Body of pancreas (tissue), 4 donors: Measurements from ENCODE around the gene ARID1B. TPM values are rescaled to one million over a fixed set of nuclear protein-coding genes. Genes with fewer than 3 reads are reported as not detected.
A peak's percentile ranks its signal among the peaks of the same experiment; 100 is the strongest.

Source experiments
- ATAC-seq: fragments of 150-250 bp; one replicate; pipeline ENCODE4 v1.9.1; 2016
- DNase-seq, 4 donors: peaks; one replicate each; pipeline ENCODE4 v3.0.0-alpha.2; 2019
- H3K27ac ChIP-seq, 4 donors: fragments of 200-600 bp; sonication (generic); 1 replicate in 3 of 4; 2 replicates in 1 of 4; pipeline versions ENCODE4 v1.5.1 to v1.6.1; 2016 to 2019; ENCODE audit warnings: mild to moderate bottlenecking in 1 of 4, mixed read lengths in 1 of 4, moderate library complexity in 1 of 4
- H3K27me3 ChIP-seq, 2 donors: fragments of 200-600 bp; sonication (generic); one replicate each; pipeline ENCODE4 v1.6.0; 2016; ENCODE audit warnings: mild to moderate bottlenecking in 1 of 2
- H3K36me3 ChIP-seq, 2 donors: fragments of 200-600 bp; sonication (generic); replicated peaks in 1 of 2; 2 replicates each; pipeline ENCODE4 v1.5.1; 2016; ENCODE audit warnings: low read depth in 2 of 2; ENCODE audit not compliant: insufficient read depth in 1 of 2
- H3K4me1 ChIP-seq: fragments of 200-600 bp; sonication (generic); one replicate; pipeline ENCODE4 v1.6.0; 2016
- H3K4me3 ChIP-seq, 2 donors: fragments of 200-600 bp; sonication (generic); 1 replicate in 1 of 2; 2 replicates in 1 of 2; pipeline ENCODE4 v1.5.1; 2016 to 2019
- H3K9me3 ChIP-seq, 3 donors: fragments of 200-600 bp; sonication (generic); 1 replicate in 2 of 3; 2 replicates in 1 of 3; pipeline ENCODE4 v1.5.1; 2016
- POLR2A ChIP-seq, 3 donors: fragments of 450-650 bp; IDR thresholded peaks; one replicate each; pipeline ENCODE4 v1.6.1; 2016; ENCODE audit warnings: antibody characterized with exemption in 3 of 3, mild to moderate bottlenecking in 2 of 3
- WGBS, 2 donors: methylation state at CpG; one replicate each; pipeline ENCODE4 v1.1.5; 2017; 5-methylcytosine and 5-hydroxymethylcytosine counted together
- intact Hi-C: fragments of 100-400 bp; cut with DNase I; formaldehyde crosslinking; loops from one replicate; pipeline ENCODE4 v1.15.1; 2023
- total RNA-seq, 2 donors: library from RNA; depleted of rRNA; stranded (reverse); fragments of >200 nt; gene quantifications; one replicate each; pipeline ENCODE4 v1.1.0, GENCODE V29; 2016
- TF ChIP-seq, protein P1 (sequence below), 7 experiments: fragments of 450-650 bp in 4 of 7; fragments of 200-600 bp in 3 of 7; sonication (generic) in 3 of 7; IDR thresholded peaks; one replicate each; pipeline ENCODE4 v1.5.1; 2016 to 2019; ENCODE audit warnings: antibody characterized with exemption in 7 of 7

Gene ARID1B
- total RNA-seq, 2 donors from 2014 or later: 71.5 to 85.1 TPM

- no peak overlapping the region for H3K27ac ChIP-seq
Observed at GRCh38 chr6:156821707-156822106, 44.5 kb downstream of the ARID1B start.

DNA sequence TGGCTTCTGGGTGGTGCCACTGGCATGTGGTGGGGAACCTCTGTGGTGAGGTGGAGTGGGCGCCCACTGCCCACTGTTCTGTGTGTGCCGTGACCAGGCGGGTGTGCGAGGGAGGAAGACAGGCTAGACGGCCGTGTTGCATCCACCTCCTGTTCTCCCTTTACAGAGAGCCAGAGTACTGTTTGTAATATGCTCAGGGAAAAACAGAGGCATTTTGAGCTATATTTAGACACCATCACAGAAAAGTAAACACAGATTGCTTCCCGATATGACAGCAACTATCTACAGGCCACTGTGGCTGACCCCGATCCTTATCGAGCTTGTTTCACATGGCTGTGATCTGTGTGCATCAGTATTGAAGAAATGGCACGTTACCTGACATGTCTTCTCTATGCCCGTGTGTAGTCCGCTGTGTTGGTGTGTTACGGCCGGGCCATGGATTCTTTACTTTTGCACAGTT is 45.6 kb downstream of the ARID1B start:
- intact Hi-C loops: no loop called here
- WGBS, 2 donors: 40 to 47% methylated on average over 14 of the region's 14 CpGs
- DNase-seq (no peak), ATAC-seq (peak; percentile 19)
- no peak overlapping the region for H3K27ac ChIP-seq
- no peaks in the 10 kb centered on the region for H3K9me3 ChIP-seq
- no peak overlapping the region for H3K4me3 ChIP-seq
- H3K36me3 ChIP-seq: no peaks in the 10 kb centered on the region
- no peaks in the 10 kb centered on the region for H3K27me3 ChIP-seq
- H3K4me1 ChIP-seq: peaks cover 41% of the 10 kb centered on the region
- TF ChIP-seq, protein P1, sequence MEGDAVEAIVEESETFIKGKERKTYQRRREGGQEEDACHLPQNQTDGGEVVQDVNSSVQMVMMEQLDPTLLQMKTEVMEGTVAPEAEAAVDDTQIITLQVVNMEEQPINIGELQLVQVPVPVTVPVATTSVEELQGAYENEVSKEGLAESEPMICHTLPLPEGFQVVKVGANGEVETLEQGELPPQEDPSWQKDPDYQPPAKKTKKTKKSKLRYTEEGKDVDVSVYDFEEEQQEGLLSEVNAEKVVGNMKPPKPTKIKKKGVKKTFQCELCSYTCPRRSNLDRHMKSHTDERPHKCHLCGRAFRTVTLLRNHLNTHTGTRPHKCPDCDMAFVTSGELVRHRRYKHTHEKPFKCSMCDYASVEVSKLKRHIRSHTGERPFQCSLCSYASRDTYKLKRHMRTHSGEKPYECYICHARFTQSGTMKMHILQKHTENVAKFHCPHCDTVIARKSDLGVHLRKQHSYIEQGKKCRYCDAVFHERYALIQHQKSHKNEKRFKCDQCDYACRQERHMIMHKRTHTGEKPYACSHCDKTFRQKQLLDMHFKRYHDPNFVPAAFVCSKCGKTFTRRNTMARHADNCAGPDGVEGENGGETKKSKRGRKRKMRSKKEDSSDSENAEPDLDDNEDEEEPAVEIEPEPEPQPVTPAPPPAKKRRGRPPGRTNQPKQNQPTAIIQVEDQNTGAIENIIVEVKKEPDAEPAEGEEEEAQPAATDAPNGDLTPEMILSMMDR (IDR thresholded peaks at IDR 0.05): no peak
- no peak for TF ChIP-seq POLR2A (IDR thresholded peaks at IDR 0.05)

More at GRCh38 chr6:156821707-156822106, 44.5 kb downstream of the ARID1B start:
- ATAC-seq: no peak
- 93 to 96% methylated on average over 2 of the region's 2 CpGs for WGBS, 2 donors
- Histone ChIP-seq H3K9me3 (no peaks in the 10 kb centered on the region), H3K27me3 (no peaks in the 10 kb centered on the region), H3K4me3 (no peak overlapping the region), H3K4me1 (peaks cover 41% of the 10 kb centered on the region), H3K36me3 (no peaks in the 10 kb centered on the region)
- no peak for DNase-seq
- intact Hi-C loops: no loop called here
- TF ChIP-seq, protein P1 (IDR thresholded peaks at IDR 0.05): no peak
- TF ChIP-seq POLR2A (IDR thresholded peaks at IDR 0.05): no peak

DNA sequence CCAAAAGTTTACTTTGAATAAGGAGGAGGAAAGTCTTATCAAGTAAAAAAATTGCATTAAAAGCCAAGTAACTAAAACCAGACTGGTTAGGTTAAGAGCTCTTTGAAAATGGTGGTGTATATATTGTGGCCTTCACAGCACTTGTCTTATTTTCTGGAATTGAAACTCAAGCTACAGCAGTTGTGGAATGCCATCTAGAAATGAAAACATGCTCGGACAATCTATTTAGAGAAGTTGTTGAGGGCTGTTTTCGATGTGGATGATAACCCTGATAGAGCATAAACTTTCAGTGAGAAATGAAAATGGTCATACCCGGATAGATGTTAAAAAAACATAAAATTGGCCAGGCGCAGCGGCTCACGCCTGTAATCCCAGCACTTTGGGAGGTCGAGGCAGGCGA is 47.0 kb downstream of the ARID1B start:
- DNase-seq: no peak
- peaks cover 44% of the 10 kb centered on the region for H3K4me1 ChIP-seq
- H3K27me3 ChIP-seq: no peaks in the 10 kb centered on the region
- H3K27ac ChIP-seq: no peak overlapping the region
- no peaks in the 10 kb centered on the region for H3K9me3 ChIP-seq
- intact Hi-C loops: no loop called here
- no peak for ATAC-seq
- H3K36me3 ChIP-seq: no peaks in the 10 kb centered on the region
- H3K4me3 ChIP-seq: no peak overlapping the region
- TF ChIP-seq, protein P1 (IDR thresholded peaks at IDR 0.05): no peak
- no peak for TF ChIP-seq POLR2A (IDR thresholded peaks at IDR 0.05)
- WGBS, 2 donors: 87 to 94% methylated on average over 8 of the region's 8 CpGs

GRCh38 chr6:156825475-156825874 is 48.3 kb downstream of the ARID1B start:
- no peaks in the 10 kb centered on the region for H3K36me3 ChIP-seq
- TF ChIP-seq, protein P1 (IDR thresholded peaks at IDR 0.05): no peak
- TF ChIP-seq POLR2A (IDR thresholded peaks at IDR 0.05): no peak
- intact Hi-C loops: no loop called here
- DNase-seq (no peak), ATAC-seq (no peak)
- H3K4me3 ChIP-seq: no peak overlapping the region
- no peaks in the 10 kb centered on the region for H3K27me3 ChIP-seq
- H3K4me1 ChIP-seq: peaks cover 40% of the 10 kb centered on the region
- 23 to 25% methylated on average over 3 of the region's 3 CpGs for WGBS, 2 donors
- no peak overlapping the region for H3K27ac ChIP-seq
- H3K9me3 ChIP-seq: no peaks in the 10 kb centered on the region

GRCh38 chr6:156826290-156826955 is 49.2 kb downstream of the ARID1B start:
- WGBS, 2 donors: 50 to 58% methylated on average over 10 of the region's 10 CpGs
- no peaks in the 10 kb centered on the region for H3K27me3 ChIP-seq
- no peaks in the 10 kb centered on the region for H3K36me3 ChIP-seq
- H3K27ac ChIP-seq: peak overlapping the region in 3 of 4 donors; percentile 1 to 55 (median 22)
- ATAC-seq (peak; percentile 30), DNase-seq (peak in 3 of 4 donors; percentile 20 to 59 (median 34))
- TF ChIP-seq, protein P1 (IDR thresholded peaks at IDR 0.05): no peak
- peaks cover 40% of the 10 kb centered on the region for H3K4me1 ChIP-seq
- intact Hi-C loops: no loop called here
- no peaks in the 10 kb centered on the region for H3K9me3 ChIP-seq
- no peak overlapping the region for H3K4me3 ChIP-seq
